GM19238 (cell line): ENCODE results near the gene ABHD8.

Experiments
- DNase-seq: peaks from one replicate; pipeline ENCODE4 v3.0.0; 2011; ENCODE audit warnings: low spot score; ENCODE audit not compliant: insufficient read length

ABHD8 gene, protein sequence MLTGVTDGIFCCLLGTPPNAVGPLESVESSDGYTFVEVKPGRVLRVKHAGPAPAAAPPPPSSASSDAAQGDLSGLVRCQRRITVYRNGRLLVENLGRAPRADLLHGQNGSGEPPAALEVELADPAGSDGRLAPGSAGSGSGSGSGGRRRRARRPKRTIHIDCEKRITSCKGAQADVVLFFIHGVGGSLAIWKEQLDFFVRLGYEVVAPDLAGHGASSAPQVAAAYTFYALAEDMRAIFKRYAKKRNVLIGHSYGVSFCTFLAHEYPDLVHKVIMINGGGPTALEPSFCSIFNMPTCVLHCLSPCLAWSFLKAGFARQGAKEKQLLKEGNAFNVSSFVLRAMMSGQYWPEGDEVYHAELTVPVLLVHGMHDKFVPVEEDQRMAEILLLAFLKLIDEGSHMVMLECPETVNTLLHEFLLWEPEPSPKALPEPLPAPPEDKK

GRCh38 chr19:17303167-17303939 lies at the start of gene ABHD8:
Gene ABHD8 (minus strand): TSS chr19:17303425. CDS start chr19:17301616, 1,809 bp downstream.
- peak; percentile 93 for DNase-seq

GRCh38 chr19:17352608-17353280 lies 49.5 kb upstream of the ABHD8 start:
- no peak for DNase-seq

GRCh38 chr19:17351815-17352435 lies 48.7 kb upstream of the ABHD8 start:
- DNase-seq: no peak

- no peak for DNase-seq
These were observed 45.5 kb upstream of the ABHD8 start for GRCh38 chr19:17348700-17349099.

GRCh38 chr19:17347877-17348276 lies 44.7 kb upstream of the ABHD8 start:
- DNase-seq: no peak

- no peak for DNase-seq
These were observed 44.1 kb upstream of the ABHD8 start for GRCh38 chr19:17347361-17347760.

DNA sequence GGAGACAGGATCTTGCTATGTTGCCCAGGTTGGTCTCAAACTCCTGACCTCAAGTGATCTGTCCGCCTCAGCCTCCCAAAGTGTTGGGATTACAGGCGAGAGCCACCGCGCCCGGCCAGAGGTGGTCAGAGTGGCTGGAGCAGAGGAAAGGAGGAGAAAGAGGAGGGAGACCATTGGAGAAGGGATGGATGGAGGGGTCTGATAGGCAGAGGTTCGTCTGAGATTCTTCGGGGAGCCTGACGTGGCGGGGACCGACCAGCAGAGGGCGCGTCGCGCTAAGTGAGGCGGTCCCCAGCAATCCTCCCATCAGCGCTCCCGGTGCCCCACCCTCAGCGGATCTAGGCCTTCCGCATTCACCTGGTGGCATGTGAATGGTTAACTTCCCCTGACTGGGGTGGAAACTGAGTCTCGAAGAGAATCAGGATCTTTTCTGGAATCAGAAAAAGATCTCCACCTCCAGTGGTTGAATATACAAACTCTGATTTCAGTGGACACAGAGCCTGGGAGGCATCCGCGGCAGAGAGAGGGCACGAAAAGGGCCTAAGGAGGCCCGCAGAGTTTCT lies 43.0 kb upstream of the ABHD8 start:
- DNase-seq: peak; percentile 85

- DNase-seq: no peak
These were observed 38.6 kb upstream of the ABHD8 start for GRCh38 chr19:17341845-17342244.

DNA sequence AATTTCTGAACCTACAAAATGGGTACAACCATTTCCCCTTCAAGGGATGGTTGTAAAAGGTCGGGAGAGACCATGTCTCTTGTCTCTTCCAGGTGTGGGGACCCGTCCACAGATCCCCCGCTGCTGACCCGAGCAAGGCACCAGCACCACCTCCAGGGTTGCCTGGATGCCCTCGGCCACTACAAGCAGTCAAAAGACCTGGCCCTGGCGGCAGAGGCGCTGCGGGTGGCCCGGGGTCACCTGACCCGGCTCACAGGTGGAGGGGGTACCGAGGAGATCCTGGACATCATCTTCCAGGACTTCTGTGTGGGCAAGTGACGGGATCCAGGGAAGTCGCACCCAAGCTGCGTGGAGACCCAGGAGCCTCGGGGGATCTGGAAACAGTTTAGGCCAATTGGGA lies 38.2 kb upstream of the ABHD8 start:
- DNase-seq: no peak

DNA sequence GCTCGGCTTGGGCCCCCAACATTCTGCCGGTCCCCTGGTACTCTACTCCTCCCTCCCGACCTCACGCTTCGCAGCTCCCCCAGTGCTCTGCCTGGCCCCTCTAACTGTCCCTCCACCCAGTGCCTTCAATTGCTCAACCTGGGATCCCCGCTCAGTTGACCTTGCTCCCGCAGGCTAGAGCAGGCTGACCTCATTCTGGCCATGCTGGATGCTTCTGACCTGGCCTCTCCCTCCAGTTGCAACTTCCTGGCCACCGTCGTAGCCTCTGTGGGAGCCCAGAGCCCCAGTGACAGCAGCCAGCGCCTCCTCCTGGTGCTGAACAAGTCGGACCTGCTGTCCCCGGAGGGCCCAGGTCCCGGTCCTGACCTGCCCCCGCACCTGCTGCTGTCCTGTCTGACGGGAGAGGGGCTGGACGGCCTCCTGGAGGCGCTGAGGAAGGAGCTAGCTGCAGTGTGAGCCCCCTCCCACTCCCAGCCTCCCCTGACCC lies 37.7 kb upstream of the ABHD8 start:
- no peak for DNase-seq

DNA sequence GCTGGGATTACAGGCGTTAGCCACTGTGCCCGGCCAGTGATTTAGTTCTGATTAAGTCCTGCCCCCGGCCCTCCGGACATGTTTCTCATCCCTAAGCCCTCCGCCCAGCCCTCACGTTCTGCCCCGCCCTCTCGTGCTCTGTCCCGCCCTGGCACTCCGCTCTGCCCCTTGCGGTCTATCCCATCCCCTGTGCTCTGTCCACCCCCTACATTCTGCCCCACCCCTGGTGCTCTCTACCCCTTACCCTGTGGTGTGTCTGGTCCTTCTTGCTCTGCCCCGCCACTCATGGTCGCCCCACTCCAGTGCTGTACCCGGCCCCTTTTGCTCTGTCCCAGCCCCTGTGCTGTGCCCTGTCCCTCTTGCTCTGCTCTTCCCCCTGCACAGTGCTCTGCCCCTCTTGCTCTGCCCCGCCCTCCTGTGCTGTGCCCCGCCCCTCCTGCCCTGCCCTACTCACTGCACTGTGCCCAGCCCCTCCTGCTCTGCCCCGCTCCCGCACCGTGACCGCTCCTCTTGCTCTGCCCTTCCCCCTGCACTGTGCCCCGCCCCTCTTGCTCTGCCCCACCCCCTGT lies 37.2 kb upstream of the ABHD8 start:
- DNase-seq: no peak

GRCh38 chr19:17339088-17339741 lies 36.0 kb upstream of the ABHD8 start:
- no peak for DNase-seq

GRCh38 chr19:17338433-17339078 lies 35.3 kb upstream of the ABHD8 start:
- DNase-seq: no peak

- DNase-seq: peak; percentile 41
These were observed 34.6 kb upstream of the ABHD8 start for GRCh38 chr19:17337675-17338432.

GRCh38 chr19:17336872-17337674 lies 33.8 kb upstream of the ABHD8 start, which contains the start of gene GTPBP3:
Gene GTPBP3 (plus strand): TSS chr19:17337553. CDS start chr19:17337612, 59 bp downstream.
- peak; percentile 97 for DNase-seq

DNA sequence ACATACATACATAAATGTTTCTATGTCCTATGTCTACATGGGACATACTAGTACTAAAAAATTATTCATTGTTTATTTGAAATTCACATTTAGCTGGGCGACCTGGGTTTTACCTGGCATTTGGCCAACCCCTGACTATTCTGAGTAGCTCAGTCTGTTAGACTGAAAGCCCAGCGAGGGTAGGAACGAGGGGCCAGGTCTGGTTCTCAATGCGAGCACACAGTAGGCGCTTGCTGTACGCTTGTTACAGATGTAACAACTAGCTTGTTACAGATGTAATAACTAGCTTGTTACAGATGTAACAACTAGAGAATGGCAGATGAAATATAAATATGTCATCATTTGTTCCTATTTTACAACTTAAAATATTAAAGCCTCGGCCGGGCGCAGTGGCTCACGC lies 32.4 kb upstream of the ABHD8 start:
- DNase-seq: no peak

GRCh38 chr19:17334414-17335409 lies 31.5 kb upstream of the ABHD8 start, which contains the start of gene ANO8:
Gene ANO8 (minus strand): TSS chr19:17334855. CDS start chr19:17334670, 185 bp downstream.
- peak; percentile 94 for DNase-seq
